ENCODE data around the gene MAML2.

MAML2 gene

GRCh38 chr11:95975343-95975742, 367.7 kb downstream of the MAML2 start:
- no peak for DNase-seq (ENCODE audit: low spot score)

- no peak for DNase-seq (ENCODE audit: low spot score)
Measured at GRCh38 chr11:95972060-95972459, 370.9 kb downstream of the MAML2 start.

GRCh38 chr11:95968585-95968984, 374.4 kb downstream of the MAML2 start:
- DNase-seq (ENCODE audit: low spot score): no peak

DNA sequence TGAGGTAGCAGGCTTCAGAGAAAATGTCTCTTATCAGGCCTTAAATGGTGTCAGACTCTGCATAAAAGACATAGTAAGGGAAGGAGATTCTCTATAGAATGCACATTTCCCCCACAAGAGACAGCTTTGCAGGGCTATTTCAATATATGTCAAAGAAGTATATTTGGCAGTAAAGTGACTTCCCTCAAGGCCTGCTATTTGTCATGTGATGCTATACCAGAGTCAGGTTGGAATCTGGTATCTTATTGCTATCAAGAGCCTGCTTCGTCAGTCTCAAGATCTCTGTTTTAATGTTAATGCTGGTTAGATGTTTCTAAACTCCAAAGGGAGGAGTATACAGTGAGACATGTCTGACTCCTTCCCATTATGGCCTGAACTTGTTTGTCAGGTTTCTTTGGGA, 378.7 kb downstream of the MAML2 start:
- DNase-seq (ENCODE audit: low spot score): no peak

GRCh38 chr11:95961758-95962157, 381.2 kb downstream of the MAML2 start:
- no peak for DNase-seq (ENCODE audit: low spot score)

DNA sequence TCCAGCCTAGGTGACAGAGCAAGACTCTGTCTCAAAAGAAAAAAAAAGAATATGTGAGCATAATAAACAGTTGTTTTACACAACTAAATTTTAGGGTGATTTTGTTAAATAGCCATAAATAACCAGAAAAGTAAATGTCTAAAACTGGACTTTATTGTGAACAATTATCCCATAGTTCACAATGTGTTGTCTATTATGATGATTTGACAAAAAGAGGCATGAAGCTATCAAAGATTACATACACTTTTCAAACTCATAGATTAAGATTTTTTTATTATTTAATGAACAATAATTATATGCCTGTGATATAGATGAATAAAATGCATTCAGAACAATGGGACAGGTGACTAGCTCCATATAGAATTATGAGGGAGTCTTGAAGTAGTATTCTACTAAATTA, 392.1 kb downstream of the MAML2 start:
- no peak for DNase-seq (ENCODE audit: low spot score)

DNA sequence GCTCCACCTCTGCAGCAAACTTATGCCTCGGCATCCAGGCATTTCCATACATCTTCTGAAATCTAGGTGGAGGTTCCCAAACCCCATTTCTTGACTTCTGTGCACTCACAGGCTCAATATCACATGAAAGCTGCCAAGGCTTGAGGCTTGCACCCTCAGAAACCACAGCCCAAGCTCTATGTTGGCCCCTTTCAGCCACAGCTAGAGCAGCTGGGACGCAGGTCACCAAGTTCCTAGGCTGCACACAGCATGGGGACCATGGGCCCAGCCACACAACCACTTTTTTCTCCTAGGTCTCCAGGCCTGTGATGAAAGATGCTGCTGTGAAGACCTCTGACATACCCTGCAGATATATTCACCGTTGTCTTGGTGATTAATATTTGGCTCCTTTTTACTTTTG, 394.4 kb downstream of the MAML2 start:
- no peak for DNase-seq (ENCODE audit: low spot score)

- no peak for DNase-seq (ENCODE audit: low spot score)
Measured at GRCh38 chr11:95944623-95945022, 398.4 kb downstream of the MAML2 start.

DNA sequence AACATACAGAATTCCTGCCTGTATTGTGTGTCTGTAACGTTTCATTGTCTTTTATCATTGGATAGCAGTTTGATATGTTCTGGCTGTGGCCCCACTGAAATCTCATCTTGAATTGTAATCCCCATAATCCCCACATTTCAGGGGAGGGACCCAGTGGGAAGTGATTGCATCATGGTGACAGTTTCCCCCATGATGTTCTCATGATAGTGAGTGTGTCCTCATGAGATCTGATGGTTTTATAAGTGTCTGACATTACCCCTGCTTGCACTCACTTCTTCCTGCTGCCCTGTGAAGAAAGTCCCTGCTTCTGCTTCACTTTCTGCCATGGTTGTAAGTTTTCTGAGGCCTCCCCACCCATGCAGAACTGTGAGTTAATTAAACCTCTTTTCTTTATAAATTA, 399.4 kb downstream of the MAML2 start:
- no peak for DNase-seq (ENCODE audit: low spot score)

GRCh38 chr11:95939091-95939490, 403.9 kb downstream of the MAML2 start:
- no peak for DNase-seq (ENCODE audit: low spot score)

GRCh38 chr11:95937358-95937757, 405.6 kb downstream of the MAML2 start:
- DNase-seq (ENCODE audit: low spot score): no peak

- DNase-seq (ENCODE audit: low spot score): no peak
Measured at GRCh38 chr11:95933594-95933993, 409.4 kb downstream of the MAML2 start.

GRCh38 chr11:95931916-95932315, 411.1 kb downstream of the MAML2 start:
- DNase-seq (ENCODE audit: low spot score): no peak

- DNase-seq (ENCODE audit: low spot score): no peak
Measured at GRCh38 chr11:95930948-95931347, 412.0 kb downstream of the MAML2 start.

DNA sequence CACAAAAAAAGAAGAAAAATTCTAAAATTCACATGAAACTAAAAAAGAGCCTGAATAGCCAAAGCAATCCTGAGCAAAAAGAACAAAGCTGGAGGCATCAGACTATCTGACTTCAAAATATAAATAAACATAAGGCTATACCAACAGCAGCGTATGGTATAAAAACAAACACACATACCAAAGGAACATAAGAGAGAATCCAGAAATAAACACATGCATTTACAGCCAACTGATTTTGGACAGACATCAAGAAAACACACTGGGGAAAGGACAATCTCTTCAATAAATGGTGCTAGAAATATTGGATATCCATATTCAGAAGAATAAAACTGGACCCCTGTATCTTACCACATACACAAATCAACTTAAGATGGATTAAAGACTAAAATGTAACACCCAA, 416.3 kb downstream of the MAML2 start:
- no peak for DNase-seq (ENCODE audit: low spot score)
